HFF-Myc (cell line): ENCODE measurements around the gene PLPPR5.

Source experiments
- DNase-seq: peaks from one replicate; pipeline ENCODE4 v3.0.0-alpha.2; 2011; ENCODE audit warnings: low read depth; ENCODE audit errors: extremely low read depth
- H3K4me3 ChIP-seq: replicated peaks from 2 replicates; pipeline ENCODE4 v1.5.1; 2011; ENCODE audit warnings: low read depth, mild to moderate bottlenecking, control low read depth, low read length
- CTCF ChIP-seq: IDR thresholded peaks from 2 replicates; pipeline ENCODE4 v1.5.1; 2012; ENCODE audit warnings: mild to moderate bottlenecking, low read depth, low read length, control low read depth; ENCODE audit errors: missing control alignments

Gene PLPPR5

GRCh38 chr1:98932184-98932583 lies 72.5 kb downstream of the PLPPR5 start:
- H3K4me3 ChIP-seq, result no peak overlapping the region
- no peak for DNase-seq
- TF ChIP-seq CTCF, result no peak

- no peak overlapping the region for H3K4me3 ChIP-seq
- no peak for DNase-seq
- TF ChIP-seq CTCF, result no peak
Observed at GRCh38 chr1:98931128-98931835, 73.4 kb downstream of the PLPPR5 start.

GRCh38 chr1:98929437-98929836 lies 75.2 kb downstream of the PLPPR5 start:
- no peak for DNase-seq
- H3K4me3 ChIP-seq, result no peak overlapping the region
- no peak for TF ChIP-seq CTCF

- H3K4me3 ChIP-seq, result no peak overlapping the region
- TF ChIP-seq CTCF, result no peak
- no peak for DNase-seq
Observed at GRCh38 chr1:98926597-98926996, 78.1 kb downstream of the PLPPR5 start.

GRCh38 chr1:98924977-98925376 lies 79.7 kb downstream of the PLPPR5 start:
- H3K4me3 ChIP-seq, result no peak overlapping the region
- DNase-seq, result no peak
- no peak for TF ChIP-seq CTCF

GRCh38 chr1:98923667-98924066 lies 81.0 kb downstream of the PLPPR5 start:
- no peak for TF ChIP-seq CTCF
- H3K4me3 ChIP-seq, result no peak overlapping the region
- no peak for DNase-seq

- no peak overlapping the region for H3K4me3 ChIP-seq
- no peak for TF ChIP-seq CTCF
- DNase-seq, result no peak
Observed at GRCh38 chr1:98921817-98922216, 82.8 kb downstream of the PLPPR5 start.
